Testis (tissue), 2 donors: ENCODE measurements around the gene ZZZ3.

ENCODE experiments used
- CTCF ChIP-seq, 3 experiments: fragments of 450-650 bp in 2 of 3; fragments of 200-600 bp in 1 of 3; sonication (generic) in 1 of 3; IDR thresholded peaks; one replicate each; pipeline ENCODE4 v1.5.1; 2016 to 2019; ENCODE audit warnings: antibody characterized with exemption in 3 of 3, mild to moderate bottlenecking in 2 of 3, moderate library complexity in 1 of 3
- POLR2A ChIP-seq: fragments of 450-650 bp; IDR thresholded peaks from one replicate; pipeline ENCODE4 v1.6.1; 2017; ENCODE audit warnings: antibody characterized with exemption, mild to moderate bottlenecking, moderate library complexity

GRCh38 chr1:77706321-77706720 is 23.9 kb upstream of the ZZZ3 start:
- TF ChIP-seq POLR2A (no peak), CTCF (IDR thresholded peaks at IDR 0.05) (no peak)
